A549 (cell line): ENCODE results near the gene RUNX3. TPM values are rescaled to one million over a fixed set of nuclear protein-coding genes. Genes with fewer than 3 reads are reported as not detected.

Source experiments
- ATAC-seq, 2 experiments: fragments of 200-7000 bp in 1 of 2; fragments of >200 bp in 1 of 2; cut with Nextera tagmentation in 1 of 2; cut with Tn5 transposase in 1 of 2; 3 replicates each; pipeline versions ENCODE4 v1.8.0 to v1.9.1; 2018 to 2020; ENCODE audit warnings: mild to moderate bottlenecking in 1 of 2, moderate library complexity in 1 of 2
- CTCF ChIA-PET: fragments of 300-600 bp; sonication (Branson Sonifier 250); formaldehyde crosslinking; extraction: SDS; loops from one replicate; lab custom pipeline; 2021; ENCODE audit warnings: antibody characterized with exemption, inconsistent platforms; lab: Yijun Ruan, JAX
- POLR2A ChIA-PET: fragments of 350-600 bp; formaldehyde crosslinking; extraction: SDS; loops from one replicate; lab custom pipeline; 2021; ENCODE audit warnings: antibody characterized with exemption, inconsistent platforms; lab: Yijun Ruan, JAX
- DNase-seq, 2 experiments: peaks; one replicate each; pipeline versions ENCODE4 v3.0.0 to v3.0.0-alpha.2; 2011 to 2016; ENCODE audit warnings: low read depth in 1 of 2, low spot score in 1 of 2
- FAIRE-seq: peaks from 2 replicates; lab custom pipeline; 2011; peaks lifted over from hg19 to GRCh38; lab: Jason Lieb, UNC
- H3K27ac ChIP-seq, 2 experiments: fragments of >200 bp; sonication (Bioruptor Twin); formaldehyde crosslinking; 3 replicates each; pipeline ENCODE4 v1.5.1; 2016 to 2017
- H3K4me1 ChIP-seq: fragments of >200 bp; sonication (Bioruptor Twin); formaldehyde crosslinking; 3 replicates; pipeline ENCODE4 v1.6.1; 2016
- H3K4me2 ChIP-seq: fragments of >200 bp; sonication (Bioruptor Twin); formaldehyde crosslinking; 3 replicates; pipeline ENCODE4 v1.6.1; 2016
- H3K4me3 ChIP-seq: fragments of >200 bp; sonication (Bioruptor Twin); formaldehyde crosslinking; 3 replicates; pipeline ENCODE4 v1.5.1; 2016
- H3K9me3 ChIP-seq: fragments of >200 bp; sonication (Bioruptor Twin); formaldehyde crosslinking; 3 replicates; pipeline ENCODE4 v1.6.1; 2016
- BCL3 ChIP-seq: fragments of >200 bp; sonication (Bioruptor Twin); formaldehyde crosslinking; IDR thresholded peaks from 3 replicates; pipeline ENCODE4 v1.6.1; 2016
- CHD4 ChIP-seq: fragments of 200-600 bp; sonication (generic); IDR thresholded peaks from 2 replicates; pipeline ENCODE4 v1.6.1; 2016; ENCODE audit warnings: antibody characterized with exemption, mild to moderate bottlenecking, borderline replicate concordance
- CTCF ChIP-seq: fragments of >200 bp; sonication (Bioruptor Twin); formaldehyde crosslinking; IDR thresholded peaks from 3 replicates; pipeline ENCODE4 v1.5.1; 2016
- EHMT2 ChIP-seq: fragments of 200-600 bp; sonication (generic); IDR thresholded peaks from 2 replicates; pipeline ENCODE4 v1.6.1; 2016; ENCODE audit warnings: antibody characterized with exemption, low read depth, mild to moderate bottlenecking, moderate library complexity
- ESRRA ChIP-seq: fragments of 150-350 bp; IDR thresholded peaks from 2 replicates; pipeline ENCODE4 v1.6.1; 2014; ENCODE audit warnings: mild to moderate bottlenecking, low read length, borderline replicate concordance
- FOSB ChIP-seq: fragments of 250-450 bp; sonication (Bioruptor Pico); IDR thresholded peaks from 2 replicates; pipeline ENCODE4 v1.5.0; 2020; ENCODE audit warnings: mild to moderate bottlenecking, moderate library complexity
- FOXS1 ChIP-seq: fragments of 250-450 bp; sonication (Bioruptor Pico); IDR thresholded peaks from 2 replicates; pipeline ENCODE4 v1.5.0; 2020; ENCODE audit warnings: mild to moderate bottlenecking, moderate library complexity
- GATA3 ChIP-seq: IDR thresholded peaks from 2 replicates; pipeline ENCODE4 v1.6.1; 2012; ENCODE audit warnings: borderline replicate concordance
- HES2 ChIP-seq: fragments of >200 bp; sonication (Bioruptor Twin); formaldehyde crosslinking; IDR thresholded peaks from 2 replicates; pipeline ENCODE4 v1.6.1; 2016
- HEYL ChIP-seq: fragments of 250-450 bp; sonication (Bioruptor Pico); IDR thresholded peaks from 2 replicates; pipeline ENCODE4 v1.8.0; 2021; ENCODE audit warnings: mild to moderate bottlenecking, moderate library complexity
- HOXA7 ChIP-seq: fragments of 250-450 bp; sonication (Bioruptor Pico); IDR thresholded peaks from 2 replicates; pipeline ENCODE4 v1.5.0; 2020; ENCODE audit warnings: mild to moderate bottlenecking, moderate library complexity
- JUN ChIP-seq, 2 experiments: fragments of >200 bp; sonication (Bioruptor Twin); formaldehyde crosslinking; IDR thresholded peaks; 2 replicates in 1 of 2; 3 replicates in 1 of 2; pipeline ENCODE4 v1.6.1; 2016 to 2017
- KDM1A ChIP-seq: fragments of 200-600 bp; sonication (generic); IDR thresholded peaks from 2 replicates; pipeline ENCODE4 v1.6.1; 2016; ENCODE audit warnings: low read depth, mild to moderate bottlenecking
- MAZ ChIP-seq: fragments of 150-350 bp; IDR thresholded peaks from 2 replicates; pipeline ENCODE4 v1.6.1; 2014; ENCODE audit warnings: antibody characterized with exemption, low read depth, low read length, borderline replicate concordance
- NPAS2 ChIP-seq: fragments of 250-450 bp; sonication (Bioruptor Pico); IDR thresholded peaks from 2 replicates; pipeline ENCODE4 v1.8.0; 2022; ENCODE audit warnings: mild to moderate bottlenecking, moderate library complexity, borderline replicate concordance
- NR3C1 ChIP-seq: fragments of >200 bp; sonication (Bioruptor Twin); formaldehyde crosslinking; IDR thresholded peaks from 3 replicates; pipeline ENCODE4 v1.6.1; 2017
- PHF8 ChIP-seq: fragments of 200-600 bp; sonication (generic); IDR thresholded peaks from 2 replicates; pipeline ENCODE4 v1.6.1; 2016; ENCODE audit warnings: low read depth, mild to moderate bottlenecking, antibody characterized with exemption, moderate library complexity, borderline replicate concordance
- RAD21 ChIP-seq, 2 experiments: fragments of >200 bp in 1 of 2; sonication (Bioruptor Twin) in 1 of 2; formaldehyde crosslinking in 1 of 2; IDR thresholded peaks in 1 of 2; conservative IDR thresholded peaks in 1 of 2; 2 replicates in 1 of 2; 3 replicates in 1 of 2; pipeline ENCODE4 v1.6.1; 2012 to 2018; ENCODE audit warnings: inconsistent platforms in 1 of 2
- RARB ChIP-seq: fragments of 250-450 bp; sonication (Bioruptor Pico); IDR thresholded peaks from 2 replicates; pipeline ENCODE4 v1.8.0; 2021; ENCODE audit warnings: mild to moderate bottlenecking, moderate library complexity
- RCOR1 ChIP-seq: fragments of 150-350 bp; IDR thresholded peaks from 2 replicates; pipeline ENCODE4 v1.6.1; 2014; ENCODE audit warnings: antibody characterized with exemption, low read length, low read depth
- SREBF2 ChIP-seq: fragments of 450-650 bp; IDR thresholded peaks from 2 replicates; pipeline ENCODE4 v1.6.1; 2014; ENCODE audit warnings: mild to moderate bottlenecking, moderate library complexity
- ZC3H11A ChIP-seq: fragments of 450-650 bp; IDR thresholded peaks from 2 replicates; pipeline ENCODE4 v1.6.1; 2014; ENCODE audit warnings: antibody characterized with exemption, mild to moderate bottlenecking
- WGBS: methylation state at CpG from one replicate; pipeline ENCODE4 v1.1.6; 2017; ENCODE audit errors: missing lambda C conversion rate; 5-methylcytosine and 5-hydroxymethylcytosine counted together
- polyA plus RNA-seq, 4 experiments: library from polyadenylated mRNA; depleted of rRNA in 3 of 4; stranded (reverse); fragments of >200 nt; fragmentation: RNase III in 1 of 4; extraction: RNeasy Plus Mini Kit Qiagen cat#74134 plus additional on column Dnase treatment in 1 of 4; gene quantifications; 2 replicates in 3 of 4; 3 replicates in 1 of 4; pipeline ENCODE4 v1.2.3, GENCODE V29; 2011 to 2017
- TF ChIP-seq, protein P1 (sequence below): fragments of 150-350 bp; IDR thresholded peaks from 2 replicates; pipeline ENCODE4 v1.6.1; 2014; ENCODE audit warnings: low read depth, mild to moderate bottlenecking, low read length

RUNX3 gene
- polyA plus RNA-seq, 2 of the 4 experiments (the other 2 are of a cell fraction), result 1.4 to 4.0 TPM

DNA sequence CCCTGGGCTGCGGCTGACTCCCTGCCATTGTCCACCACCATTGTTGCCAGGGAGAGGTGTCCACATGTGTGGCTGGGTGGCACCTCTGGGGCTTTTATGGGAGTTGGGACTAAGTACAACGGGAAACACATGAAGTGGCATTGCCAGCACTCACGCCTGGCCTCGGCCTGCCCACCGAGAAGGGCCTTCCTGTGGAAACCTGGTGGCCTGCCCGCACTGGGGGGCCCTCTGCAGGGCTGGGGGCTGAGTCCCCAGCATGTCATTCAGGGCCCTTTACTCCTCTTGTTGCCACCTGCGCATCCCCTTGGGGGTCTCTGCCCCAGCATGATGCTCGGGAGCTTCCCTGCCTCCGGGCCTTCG is 35.5 kb upstream of the RUNX3 start:
- Histone ChIP-seq H3K4me3 (no peak overlapping the region), H3K4me1 (peaks cover 10% of the 10 kb centered on the region; the same call in 2 of the 3 replicates), H3K27ac (no peak overlapping the region), H3K9me3 (no peaks in the 10 kb centered on the region), H3K4me2 (no peak overlapping the region)
- TF ChIP-seq HES2 (no peak), MAZ (no peak), BCL3 (no peak), FOXS1 (no peak), CHD4 (no peak), RCOR1 (no peak), GATA3 (no peak), CTCF (no peak), NPAS2 (CRISPR knock-in tag) (no peak), SREBF2 (no peak), EHMT2 (no peak), PHF8 (no peak), NR3C1 (no peak), RAD21 (conservative IDR thresholded peaks at IDR 0.05 in 1 of 2, IDR thresholded peaks at IDR 0.05 in 1 of 2) (no peak), KDM1A (no peak), FOSB (CRISPR knock-in tag) (no peak), ESRRA (no peak)
- no peak for FAIRE-seq
- WGBS, result 94% methylated on average over 5 of the region's 10 CpGs
- no peak for ATAC-seq
- CTCF ChIA-PET, result interaction anchor here (1.2 kb wide), 1 partner anchor 26 kb away, joined by 3 read pairs; no protein-coding TSS in a partner anchor
- POLR2A ChIA-PET, result no interaction called here
- DNase-seq, result no peak

DNA sequence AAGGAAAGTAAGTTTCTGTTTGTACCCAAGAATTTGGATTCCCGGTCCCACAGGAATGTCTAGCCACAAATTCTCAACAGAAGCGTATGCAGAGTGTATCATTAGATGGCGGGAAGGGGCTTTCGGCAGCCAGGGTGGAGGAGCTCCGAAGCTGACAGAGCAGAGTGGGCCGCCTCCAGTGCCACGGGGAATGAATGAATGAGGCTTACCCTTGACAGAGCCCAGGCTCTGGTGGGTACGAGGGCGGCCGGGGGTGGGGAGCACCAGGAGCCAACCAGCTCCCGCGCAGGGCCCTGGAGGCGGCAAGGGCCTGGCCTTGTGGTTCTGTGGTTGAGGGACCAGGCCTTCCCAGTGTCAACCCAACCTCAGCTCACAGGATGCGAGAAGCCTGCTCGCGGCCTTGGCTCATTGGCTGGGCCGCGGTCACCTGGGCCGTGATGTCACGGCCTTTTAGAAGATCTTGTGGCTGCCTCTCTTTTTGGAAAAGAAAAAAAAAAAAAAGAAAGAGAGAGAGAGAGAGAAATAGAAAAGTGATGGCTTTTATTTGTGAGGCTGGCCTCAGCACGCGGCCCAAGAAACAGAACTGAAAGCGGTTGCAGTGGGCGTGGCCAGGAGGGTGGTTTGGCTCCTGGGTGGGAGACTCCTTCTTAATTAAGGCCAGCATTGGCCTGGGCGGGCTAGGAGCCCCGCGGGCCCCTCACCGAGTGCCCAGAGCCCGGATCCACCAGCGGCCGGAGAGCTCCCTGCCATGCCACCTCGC is 34.9 kb upstream of the RUNX3 start:
- WGBS, result 90% methylated on average over 24 of the region's 32 CpGs
- POLR2A ChIA-PET, result no interaction called here
- FAIRE-seq (no peak), DNase-seq (no peak), ATAC-seq (no peak)
- no peak for TF ChIP-seq HOXA7 (CRISPR knock-in tag)
- TF ChIP-seq RARB (CRISPR knock-in tag), result no peak
- no peak for TF ChIP-seq GATA3
- no peak for TF ChIP-seq JUN (IDR thresholded peaks at IDR 0.05)
- TF ChIP-seq HEYL (CRISPR knock-in tag), result no peak
- no peak for TF ChIP-seq ZC3H11A
- no peak for TF ChIP-seq EHMT2
- TF ChIP-seq, protein P1, sequence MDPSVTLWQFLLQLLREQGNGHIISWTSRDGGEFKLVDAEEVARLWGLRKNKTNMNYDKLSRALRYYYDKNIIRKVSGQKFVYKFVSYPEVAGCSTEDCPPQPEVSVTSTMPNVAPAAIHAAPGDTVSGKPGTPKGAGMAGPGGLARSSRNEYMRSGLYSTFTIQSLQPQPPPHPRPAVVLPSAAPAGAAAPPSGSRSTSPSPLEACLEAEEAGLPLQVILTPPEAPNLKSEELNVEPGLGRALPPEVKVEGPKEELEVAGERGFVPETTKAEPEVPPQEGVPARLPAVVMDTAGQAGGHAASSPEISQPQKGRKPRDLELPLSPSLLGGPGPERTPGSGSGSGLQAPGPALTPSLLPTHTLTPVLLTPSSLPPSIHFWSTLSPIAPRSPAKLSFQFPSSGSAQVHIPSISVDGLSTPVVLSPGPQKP, result no peak
- Histone ChIP-seq H3K4me1 (peaks cover 10% of the 10 kb centered on the region; the same call in 2 of the 3 replicates), H3K9me3 (no peaks in the 10 kb centered on the region), H3K27ac (no peak overlapping the region), H3K4me3 (no peak overlapping the region), H3K4me2 (no peak overlapping the region)
- CTCF ChIA-PET, result interaction anchor here (1.2 to 1.3 kb wide), 2 partner anchors 25 to 72 kb away, joined by 3 read pairs; no protein-coding TSS in a partner anchor
